IPS-18a (cell line): ENCODE data around the gene CNTN1.

Source experiments
- H3K27ac ChIP-seq: one replicate; pipeline ENCODE4 v1.5.1; 2013; ENCODE audit warnings: low read length
- H3K27me3 ChIP-seq: one replicate; pipeline ENCODE4 v1.6.1; 2013; ENCODE audit warnings: mild to moderate bottlenecking, low read length; ENCODE audit not compliant: control insufficient read depth, insufficient read depth
- H3K36me3 ChIP-seq: one replicate; pipeline ENCODE4 v1.6.1; 2013; ENCODE audit warnings: low read depth, low read length; ENCODE audit not compliant: control insufficient read depth
- H3K4me1 ChIP-seq: one replicate; pipeline ENCODE4 v1.6.1; 2013; ENCODE audit warnings: low read depth, low read length; ENCODE audit not compliant: control insufficient read depth
- H3K4me3 ChIP-seq: one replicate; pipeline ENCODE4 v1.5.1; 2013; ENCODE audit warnings: low read length
- H3K9ac ChIP-seq: one replicate; pipeline ENCODE4 v1.6.1; 2013; ENCODE audit warnings: mild to moderate bottlenecking, low read length, moderate library complexity
- H3K9me3 ChIP-seq: one replicate; pipeline ENCODE4 v1.6.1; 2013; ENCODE audit warnings: low read depth, low read length; ENCODE audit not compliant: control insufficient read depth

The CNTN1 gene

GRCh38 chr12:40827683-40828592, 135.7 kb downstream of the CNTN1 start:
- H3K9ac ChIP-seq = no peak overlapping the region
- peak overlapping the region; percentile 45 for H3K4me3 ChIP-seq

GRCh38 chr12:40828593-40828990, 136.4 kb downstream of the CNTN1 start:
- no peak overlapping the region for H3K27ac ChIP-seq
- peaks cover 24% of the 10 kb centered on the region for H3K4me1 ChIP-seq
- no peaks in the 10 kb centered on the region for H3K27me3 ChIP-seq
- H3K4me3 ChIP-seq = no peak overlapping the region
- H3K9me3 ChIP-seq = no peaks in the 10 kb centered on the region
- H3K9ac ChIP-seq = no peak overlapping the region
- H3K36me3 ChIP-seq = no peaks in the 10 kb centered on the region

More at GRCh38 chr12:40827683-40828592, 135.7 kb downstream of the CNTN1 start:
- H3K9me3 ChIP-seq = no peaks in the 10 kb centered on the region
- H3K27ac ChIP-seq = no peak overlapping the region
- peaks cover 24% of the 10 kb centered on the region for H3K4me1 ChIP-seq
- H3K27me3 ChIP-seq = no peaks in the 10 kb centered on the region
- no peaks in the 10 kb centered on the region for H3K36me3 ChIP-seq

GRCh38 chr12:40829738-40830144, 137.5 kb downstream of the CNTN1 start:
- no peak overlapping the region for H3K27ac ChIP-seq
- H3K27me3 ChIP-seq = no peaks in the 10 kb centered on the region
- H3K9me3 ChIP-seq = no peaks in the 10 kb centered on the region
- H3K4me3 ChIP-seq = no peak overlapping the region
- H3K9ac ChIP-seq = no peak overlapping the region
- H3K36me3 ChIP-seq = no peaks in the 10 kb centered on the region
- peaks cover 24% of the 10 kb centered on the region for H3K4me1 ChIP-seq

GRCh38 chr12:40831916-40832315, 139.7 kb downstream of the CNTN1 start:
- H3K27me3 ChIP-seq = no peaks in the 10 kb centered on the region
- no peak overlapping the region for H3K4me3 ChIP-seq
- no peak overlapping the region for H3K27ac ChIP-seq
- no peaks in the 10 kb centered on the region for H3K36me3 ChIP-seq
- H3K9ac ChIP-seq = no peak overlapping the region
- peaks cover 19% of the 10 kb centered on the region for H3K4me1 ChIP-seq
- H3K9me3 ChIP-seq = no peaks in the 10 kb centered on the region

GRCh38 chr12:40832668-40833067, 140.4 kb downstream of the CNTN1 start:
- H3K9me3 ChIP-seq = no peaks in the 10 kb centered on the region
- no peak overlapping the region for H3K9ac ChIP-seq
- peaks cover 15% of the 10 kb centered on the region for H3K4me1 ChIP-seq
- H3K36me3 ChIP-seq = no peaks in the 10 kb centered on the region
- H3K27ac ChIP-seq = no peak overlapping the region
- H3K27me3 ChIP-seq = no peaks in the 10 kb centered on the region
- H3K4me3 ChIP-seq = no peak overlapping the region

GRCh38 chr12:40833818-40834217, 141.6 kb downstream of the CNTN1 start:
- no peaks in the 10 kb centered on the region for H3K27me3 ChIP-seq
- H3K4me3 ChIP-seq = no peak overlapping the region
- no peak overlapping the region for H3K9ac ChIP-seq
- H3K27ac ChIP-seq = no peak overlapping the region
- H3K4me1 ChIP-seq = peaks cover 4% of the 10 kb centered on the region
- H3K9me3 ChIP-seq = no peaks in the 10 kb centered on the region
- H3K36me3 ChIP-seq = no peaks in the 10 kb centered on the region

- no peak overlapping the region for H3K4me3 ChIP-seq
These were observed 142.1 kb downstream of the CNTN1 start for GRCh38 chr12:40834321-40834720.

GRCh38 chr12:40837891-40838429, 145.7 kb downstream of the CNTN1 start:
- Histone ChIP-seq H3K36me3 (no peaks in the 10 kb centered on the region), H3K9ac (no peak overlapping the region), H3K4me1 (no peaks in the 10 kb centered on the region)

More at GRCh38 chr12:40834321-40834720, 142.1 kb downstream of the CNTN1 start:
- Histone ChIP-seq H3K9me3 (no peaks in the 10 kb centered on the region), H3K4me1 (peaks cover 3% of the 10 kb centered on the region), H3K9ac (no peak overlapping the region), H3K27ac (no peak overlapping the region), H3K27me3 (no peaks in the 10 kb centered on the region), H3K36me3 (no peaks in the 10 kb centered on the region)

GRCh38 chr12:40843495-40843894, 151.3 kb downstream of the CNTN1 start:
- no peak overlapping the region for H3K9ac ChIP-seq
- H3K27me3 ChIP-seq = no peaks in the 10 kb centered on the region

More at GRCh38 chr12:40837891-40838429, 145.7 kb downstream of the CNTN1 start:
- Histone ChIP-seq H3K27me3 (no peaks in the 10 kb centered on the region), H3K27ac (no peak overlapping the region), H3K4me3 (no peak overlapping the region), H3K9me3 (no peaks in the 10 kb centered on the region)

GRCh38 chr12:40853221-40853620, 161.0 kb downstream of the CNTN1 start:
- H3K27ac ChIP-seq = no peak overlapping the region
- no peaks in the 10 kb centered on the region for H3K9me3 ChIP-seq
- H3K9ac ChIP-seq = no peak overlapping the region
- H3K4me1 ChIP-seq = peaks cover 9% of the 10 kb centered on the region
- no peaks in the 10 kb centered on the region for H3K36me3 ChIP-seq
- H3K4me3 ChIP-seq = no peak overlapping the region
- no peaks in the 10 kb centered on the region for H3K27me3 ChIP-seq

More at GRCh38 chr12:40843495-40843894, 151.3 kb downstream of the CNTN1 start:
- no peak overlapping the region for H3K27ac ChIP-seq
- H3K9me3 ChIP-seq = no peaks in the 10 kb centered on the region
- H3K4me3 ChIP-seq = no peak overlapping the region
- H3K4me1 ChIP-seq = no peaks in the 10 kb centered on the region
- H3K36me3 ChIP-seq = no peaks in the 10 kb centered on the region

GRCh38 chr12:40854604-40855003, 162.4 kb downstream of the CNTN1 start:
- no peaks in the 10 kb centered on the region for H3K9me3 ChIP-seq
- no peaks in the 10 kb centered on the region for H3K36me3 ChIP-seq
- H3K27ac ChIP-seq = no peak overlapping the region
- H3K4me3 ChIP-seq = no peak overlapping the region
- peaks cover 9% of the 10 kb centered on the region for H3K4me1 ChIP-seq
- H3K27me3 ChIP-seq = no peaks in the 10 kb centered on the region
- H3K9ac ChIP-seq = no peak overlapping the region
